Activated naive CD4-positive, alpha-beta T cell treated with Interleukin-2 at 50 U/mL for 16 hours (primary cell): ENCODE data around the gene NEURL1B.

Experiments
- DNase-seq: peaks from one replicate; pipeline ENCODE4 v3.0.0-alpha.2; 2020

NEURL1B gene

DNA sequence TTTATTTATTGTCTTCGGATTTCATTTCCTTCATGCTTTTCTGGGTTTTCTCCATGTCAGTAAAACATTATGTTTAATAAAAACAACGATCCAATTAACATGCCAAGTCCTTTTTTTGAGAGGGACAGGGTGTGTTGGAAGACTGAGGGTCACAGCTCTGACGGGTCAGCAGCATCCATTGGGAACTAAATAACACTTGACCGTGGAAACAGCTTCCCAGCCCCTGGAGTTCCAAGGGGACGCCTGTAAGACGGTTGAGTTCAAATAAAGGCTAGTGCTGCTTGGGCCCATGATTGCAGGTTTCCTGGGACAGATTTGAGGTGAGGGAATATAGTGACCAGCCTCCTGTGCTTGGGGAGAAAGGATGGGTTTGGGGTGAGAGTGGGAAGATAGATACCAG is 30.4 kb upstream of the NEURL1B start:
- DNase-seq, result no peak

DNA sequence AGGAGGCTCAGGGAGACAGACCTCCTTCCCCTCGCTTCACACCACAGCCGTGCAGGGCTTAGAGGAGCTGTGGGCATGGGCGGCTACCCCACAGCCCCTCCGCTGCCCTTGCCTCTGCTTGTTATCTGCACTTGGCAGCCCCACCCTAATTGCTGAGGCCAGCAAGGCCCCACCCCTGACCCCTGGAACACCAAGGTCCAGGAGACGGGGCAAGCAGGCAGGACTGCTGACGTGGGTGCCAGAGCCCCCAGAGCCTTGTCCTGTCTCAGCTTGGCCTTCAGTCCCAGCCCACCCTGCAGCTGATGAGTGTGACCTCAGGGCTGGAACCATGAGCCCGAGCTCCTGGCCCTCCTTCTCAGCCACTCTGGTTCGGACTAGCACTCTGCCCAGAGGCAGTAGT is 29.1 kb upstream of the NEURL1B start:
- no peak for DNase-seq

DNA sequence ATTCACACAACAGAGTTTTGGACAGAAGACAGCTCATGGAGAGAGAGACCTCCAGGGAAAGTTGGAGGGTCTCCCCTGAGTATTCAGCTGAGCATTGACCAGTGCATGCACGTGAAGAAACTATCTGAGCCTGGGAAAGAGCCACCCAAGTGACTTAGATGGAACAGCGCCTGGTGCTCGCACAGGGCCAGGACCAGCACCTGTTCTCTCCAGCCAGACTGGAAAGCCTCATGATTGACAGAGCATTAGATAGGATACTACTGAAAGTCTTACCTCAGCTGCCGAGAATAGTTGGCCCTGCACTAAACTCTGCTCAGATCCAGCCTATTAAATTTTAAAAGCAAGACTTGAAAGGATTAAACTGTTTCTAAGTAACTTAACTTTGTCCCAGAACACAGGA is 28.3 kb upstream of the NEURL1B start:
- DNase-seq, result no peak

DNA sequence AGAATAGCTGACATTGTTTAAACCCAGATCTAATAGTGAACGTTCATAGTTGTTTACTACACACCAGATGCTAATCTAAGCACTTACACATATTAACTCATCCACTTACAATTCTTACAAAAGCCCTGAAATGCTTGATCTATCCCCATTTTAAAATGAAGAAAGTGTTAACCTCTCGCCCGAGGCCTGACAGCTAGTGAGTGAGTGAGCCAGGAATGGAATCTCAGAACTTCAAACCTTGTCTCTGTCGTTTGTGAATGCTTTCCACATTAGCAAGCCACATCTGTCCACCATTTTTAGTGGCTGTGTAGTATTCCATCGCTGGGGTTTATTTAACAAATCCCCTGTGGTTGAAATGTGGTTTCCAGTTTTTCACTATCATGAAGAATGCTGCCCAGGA is 24.9 kb upstream of the NEURL1B start:
- no peak for DNase-seq

DNA sequence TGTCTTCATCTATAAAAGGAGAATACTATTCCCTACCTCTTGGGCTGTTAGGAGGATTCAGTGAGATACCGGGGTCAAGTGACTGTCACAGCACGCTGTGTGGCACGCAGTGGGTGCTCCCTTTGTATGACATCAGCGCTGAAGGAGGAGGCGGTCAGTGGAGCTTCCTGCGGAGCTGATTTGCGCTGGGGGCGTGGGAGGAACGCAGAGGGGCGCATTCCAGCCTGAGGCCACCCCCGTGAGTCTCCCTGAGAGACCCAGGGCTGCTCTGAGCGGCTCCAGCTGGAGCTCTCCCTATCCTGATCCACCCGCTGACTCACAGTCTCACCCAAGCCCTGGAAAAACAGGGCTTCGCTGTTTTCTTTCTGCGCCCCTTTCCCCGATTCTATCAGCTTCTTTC is 24.3 kb upstream of the NEURL1B start:
- DNase-seq, result no peak

DNA sequence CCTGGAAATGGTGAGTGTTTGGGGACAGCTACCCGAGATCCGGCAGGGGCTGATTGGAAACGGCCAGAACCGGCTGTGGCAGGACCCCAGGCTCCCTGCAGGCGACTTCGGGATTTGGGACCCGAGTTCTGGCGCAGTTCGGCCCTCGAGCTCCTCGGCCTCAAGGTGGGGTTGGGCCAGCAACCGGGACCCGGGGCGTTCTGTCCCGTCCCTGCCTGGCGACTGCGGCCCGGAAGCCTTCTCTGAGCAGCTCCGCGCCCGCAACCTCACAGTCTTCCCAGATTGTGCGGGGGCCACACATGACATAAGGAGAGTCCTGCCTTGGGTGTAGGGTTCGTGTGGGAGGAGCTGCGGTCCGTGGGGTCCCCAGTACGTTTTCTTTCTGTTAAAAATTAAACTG is 23.2 kb upstream of the NEURL1B start:
- DNase-seq, result no peak

DNA sequence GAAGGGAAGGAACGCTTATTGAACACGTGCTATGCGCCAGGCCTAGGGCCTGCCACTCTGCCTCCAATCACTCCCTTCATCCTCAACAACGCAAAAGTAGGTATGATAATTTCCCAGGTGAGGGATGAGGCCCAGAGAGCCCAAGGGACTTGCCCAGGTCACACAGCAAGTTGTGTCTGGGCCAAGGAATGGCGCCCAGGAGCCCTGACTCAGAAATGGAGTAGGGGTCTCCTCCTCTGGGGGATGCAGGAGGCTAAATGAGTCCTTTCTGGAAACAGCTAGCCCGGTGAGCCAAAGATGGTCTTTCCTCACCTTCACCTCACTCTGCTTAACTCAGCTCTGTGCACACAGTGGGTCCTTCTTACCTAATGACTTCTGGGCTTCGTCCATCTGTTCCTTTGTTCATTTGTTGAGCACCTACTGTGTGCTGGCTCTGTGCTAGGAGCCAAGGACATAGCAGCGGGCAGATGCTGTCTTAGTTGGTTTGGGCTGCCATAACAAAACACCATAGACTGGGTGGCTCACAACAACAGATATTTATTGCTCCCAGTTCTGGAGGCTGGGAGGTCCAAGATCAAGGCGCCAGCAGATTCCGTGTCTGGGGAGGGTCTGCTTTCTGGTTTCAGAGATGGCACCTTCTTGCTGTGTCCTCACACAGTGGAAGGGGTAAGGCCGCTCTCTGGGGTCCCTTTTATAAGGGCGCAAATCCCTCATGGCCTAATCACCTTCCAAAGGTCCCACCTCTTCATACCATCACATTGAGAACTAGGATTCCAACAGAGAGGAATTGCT is 22.3 kb upstream of the NEURL1B start:
- no peak for DNase-seq

DNA sequence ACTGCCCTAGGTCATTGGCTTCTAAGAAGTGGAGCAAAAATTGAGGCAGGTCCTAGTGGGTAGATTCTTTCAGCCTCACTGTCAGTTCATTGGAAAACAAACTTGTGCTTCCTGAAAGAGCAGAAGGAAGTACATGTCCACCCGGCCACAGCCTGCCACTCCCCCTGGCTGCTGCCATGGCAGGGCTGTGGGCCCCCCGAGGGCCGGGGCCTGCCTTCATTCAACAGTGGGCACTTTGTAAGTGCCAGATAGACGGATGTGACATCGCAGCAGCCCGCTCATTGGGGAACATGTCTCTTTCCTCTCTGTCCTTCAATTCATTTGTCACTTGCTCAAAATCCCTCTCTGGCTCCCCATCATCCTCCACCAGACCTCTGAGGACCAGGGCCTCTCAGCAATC is 20.6 kb upstream of the NEURL1B start:
- no peak for DNase-seq

DNA sequence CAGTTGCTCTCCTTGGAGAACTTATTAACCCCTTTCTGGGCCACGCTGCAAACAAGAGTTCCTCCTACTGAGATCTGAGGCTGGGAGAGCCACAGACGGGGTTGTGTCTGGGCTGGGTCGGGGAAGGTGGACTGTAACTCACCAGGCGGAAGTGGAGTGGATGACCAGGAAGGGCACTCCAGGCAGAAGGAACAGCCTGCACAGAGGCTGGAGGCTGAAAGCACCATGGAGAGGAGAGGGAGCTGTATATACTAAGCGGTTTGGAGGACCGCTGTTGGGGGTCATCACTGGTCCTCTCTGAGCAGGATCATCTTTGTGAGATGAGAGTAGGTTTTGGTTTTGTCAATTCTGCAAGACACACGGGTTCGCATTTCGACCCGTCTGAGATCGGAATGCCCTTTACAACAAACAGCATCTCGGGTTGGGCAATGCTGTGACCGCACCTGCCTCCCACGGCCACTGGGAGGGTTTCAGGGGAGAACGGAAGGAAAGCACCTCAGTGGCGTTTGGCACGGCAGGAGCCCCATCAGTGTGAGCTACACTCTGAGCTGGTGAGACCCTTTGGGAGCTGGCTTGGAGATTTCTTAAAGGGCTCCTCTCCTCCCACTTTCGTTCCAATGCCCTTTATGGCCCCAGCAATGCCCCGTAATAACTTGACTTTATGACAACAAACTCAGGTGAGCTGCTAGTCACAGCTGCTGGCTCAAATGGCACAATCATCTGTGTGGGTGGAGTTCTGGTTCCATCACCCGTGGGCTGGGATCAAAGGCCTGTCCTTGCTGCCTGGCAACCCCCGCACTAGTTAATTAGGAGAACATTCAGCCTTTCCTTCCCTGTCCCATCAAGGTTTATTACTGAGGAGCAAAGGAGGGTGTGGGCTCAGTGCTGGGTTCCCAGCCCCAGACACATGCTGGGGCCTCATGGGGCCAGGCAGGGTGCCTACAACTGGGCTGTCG is 18.7 kb upstream of the NEURL1B start:
- no peak for DNase-seq

DNA sequence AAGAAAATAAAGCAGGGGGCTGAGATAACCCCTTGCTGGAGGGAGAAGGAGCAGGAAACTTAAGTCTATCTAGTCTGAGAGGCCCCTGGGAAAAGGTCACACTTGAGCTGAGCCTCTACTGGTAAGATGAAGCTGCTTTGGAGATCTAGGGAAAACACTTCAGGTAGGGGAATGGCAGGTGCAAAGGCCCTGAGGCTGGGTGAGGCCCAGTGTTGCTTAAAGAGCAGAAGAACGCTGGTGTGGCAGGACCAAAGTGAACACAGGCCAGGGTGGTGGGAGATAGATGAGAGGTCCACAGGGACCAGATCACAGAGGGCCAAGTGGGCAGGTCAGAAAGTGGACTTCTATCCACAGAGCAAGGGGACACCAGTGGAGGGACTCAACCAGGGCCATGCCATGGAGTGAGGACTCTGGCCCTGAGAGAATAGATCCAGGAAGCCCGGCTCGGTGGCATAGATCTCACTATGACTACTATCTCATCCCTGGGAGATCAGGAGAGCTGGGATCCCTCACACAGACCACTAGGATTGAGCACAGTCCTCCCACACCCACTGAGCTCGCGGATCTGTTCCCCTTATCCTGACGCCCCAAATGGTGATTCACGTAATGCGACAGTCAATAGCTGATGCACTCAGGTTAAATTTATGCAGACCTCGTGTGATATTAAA is 17.6 kb upstream of the NEURL1B start:
- no peak for DNase-seq

DNA sequence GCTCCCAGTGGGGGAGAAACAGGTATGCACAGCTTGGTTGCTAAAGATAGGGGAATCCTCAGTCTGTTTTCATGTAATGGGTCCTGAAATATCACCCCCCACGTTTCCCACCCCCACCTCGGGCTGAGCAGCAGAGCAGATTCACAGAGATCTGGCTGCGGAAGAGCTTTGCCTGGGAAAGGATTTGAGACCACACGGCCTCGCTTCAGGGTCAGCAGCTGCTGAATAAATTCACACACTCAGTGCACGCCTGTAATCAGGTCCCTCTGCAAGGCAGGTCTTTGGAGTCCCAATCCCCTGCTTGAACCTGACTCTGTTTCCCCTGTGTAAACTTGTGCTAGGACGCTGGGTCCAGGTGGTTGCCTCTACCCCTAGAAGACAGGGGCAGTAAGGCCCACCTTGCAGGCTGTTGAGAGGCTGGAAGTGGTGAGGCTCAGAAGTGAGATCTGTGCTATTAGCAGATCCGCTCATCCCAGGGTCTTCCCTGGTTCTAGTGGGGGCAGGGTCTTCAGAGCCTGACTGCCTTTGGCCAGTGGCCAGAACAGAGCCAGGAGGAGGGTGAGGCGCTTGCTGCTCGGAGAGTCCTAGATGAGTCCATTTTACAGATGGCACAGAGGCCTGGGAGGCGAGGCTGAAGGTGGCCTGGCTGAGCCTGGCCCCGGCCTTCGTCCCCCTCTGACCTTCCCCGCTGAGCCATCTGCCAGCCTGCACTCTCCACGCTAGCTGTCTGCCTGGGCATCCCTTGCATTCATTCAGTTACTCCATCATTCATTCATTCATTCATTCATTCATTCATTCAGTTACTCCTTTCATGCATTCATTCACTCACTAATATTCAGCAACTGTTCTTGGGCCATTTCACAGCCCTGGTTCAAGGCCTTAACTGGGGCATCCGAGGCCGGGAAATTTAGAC is 16.7 kb upstream of the NEURL1B start:
- no peak for DNase-seq

DNA sequence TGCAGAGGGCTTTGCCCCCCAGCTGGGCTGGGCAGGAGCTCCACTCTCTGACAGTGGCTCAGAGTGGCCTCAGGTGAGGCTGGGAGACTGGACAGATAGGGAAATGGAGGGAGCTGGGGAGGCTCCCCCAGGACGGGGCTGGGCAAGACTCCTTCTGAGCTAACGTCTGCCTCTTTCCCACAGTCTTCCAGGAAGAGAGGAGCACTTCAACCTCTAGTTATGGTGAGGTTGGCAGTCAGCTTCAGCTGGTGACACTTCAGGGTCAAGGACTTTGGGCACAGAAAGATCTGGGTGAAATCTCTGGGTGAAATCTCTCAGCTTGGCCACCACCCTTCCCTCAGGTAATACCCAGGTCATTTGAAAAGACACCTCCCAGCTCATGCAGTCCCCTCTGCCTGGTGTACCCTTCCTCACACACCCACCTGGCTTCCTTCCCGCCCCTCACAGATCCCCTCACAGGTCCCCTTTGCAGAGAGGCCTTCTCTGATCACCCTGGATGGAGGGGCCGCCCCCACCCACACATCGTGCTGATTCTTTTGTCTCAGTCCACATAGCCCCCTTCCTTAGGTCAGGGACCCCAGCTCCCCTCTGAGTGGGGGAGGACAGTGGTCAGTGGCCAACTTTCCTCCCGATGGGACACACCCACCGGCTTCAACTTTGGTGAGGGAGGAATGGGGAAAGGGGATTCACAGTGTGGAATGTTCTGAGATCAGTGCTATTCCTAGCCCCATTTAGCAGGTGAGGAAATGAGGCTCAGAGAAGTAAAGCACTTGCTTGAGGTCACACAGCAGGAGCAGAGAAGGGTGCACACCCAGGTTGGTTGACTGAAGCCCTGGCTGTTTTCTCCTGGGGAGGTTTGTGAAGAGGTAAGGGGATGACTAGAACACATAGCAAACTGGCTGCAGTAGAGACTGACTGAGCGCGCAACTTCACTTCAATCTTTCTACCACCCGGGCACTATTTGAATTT is 15.8 kb upstream of the NEURL1B start:
- no peak for DNase-seq

DNA sequence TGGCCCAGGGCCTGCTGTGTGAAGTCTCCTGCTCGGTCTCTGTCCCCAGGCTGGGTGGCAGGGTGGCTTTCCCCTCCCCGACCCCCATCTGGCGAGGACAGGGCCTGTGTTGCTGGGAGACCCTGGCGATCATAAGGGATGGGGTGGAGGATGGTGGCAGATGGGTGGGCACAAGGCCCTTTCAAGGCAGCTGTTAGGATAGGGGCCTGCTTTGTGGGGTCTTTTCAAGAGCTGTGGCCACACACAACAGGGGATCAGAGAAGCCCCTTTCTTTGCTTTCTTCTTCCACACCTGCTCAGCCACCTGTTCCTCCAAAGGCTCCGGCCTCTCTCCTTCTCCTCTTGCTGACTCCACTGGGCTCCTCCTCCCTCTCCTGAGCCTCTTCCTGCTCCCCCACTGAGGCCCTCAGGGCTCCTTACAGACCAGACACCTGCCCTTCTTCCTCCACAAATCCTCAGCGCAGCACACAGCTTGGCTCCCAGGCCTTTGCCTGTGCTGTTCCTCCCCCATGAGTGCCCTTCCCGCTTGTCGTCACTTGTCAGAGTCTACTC is 15.0 kb upstream of the NEURL1B start:
- no peak for DNase-seq

DNA sequence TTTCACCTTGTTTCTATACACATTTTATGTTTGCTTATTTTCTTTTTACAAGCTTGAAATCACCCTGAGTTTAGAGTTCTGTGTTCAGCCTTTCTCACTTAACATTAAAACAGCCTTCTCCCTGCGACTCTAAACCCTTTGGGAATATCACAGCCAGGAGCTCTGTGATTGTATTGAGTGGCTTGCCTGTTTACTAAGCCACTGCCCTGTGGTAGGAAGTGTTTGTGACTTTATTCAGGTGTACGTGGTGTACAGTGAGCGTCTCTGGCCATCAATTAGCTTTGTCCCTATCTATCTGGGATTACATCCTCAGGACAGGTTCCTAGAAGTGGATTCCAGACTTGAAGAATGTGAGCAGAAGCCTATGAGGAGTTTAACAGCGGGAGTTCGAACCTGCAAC is 11.0 kb upstream of the NEURL1B start:
- DNase-seq, result no peak

DNA sequence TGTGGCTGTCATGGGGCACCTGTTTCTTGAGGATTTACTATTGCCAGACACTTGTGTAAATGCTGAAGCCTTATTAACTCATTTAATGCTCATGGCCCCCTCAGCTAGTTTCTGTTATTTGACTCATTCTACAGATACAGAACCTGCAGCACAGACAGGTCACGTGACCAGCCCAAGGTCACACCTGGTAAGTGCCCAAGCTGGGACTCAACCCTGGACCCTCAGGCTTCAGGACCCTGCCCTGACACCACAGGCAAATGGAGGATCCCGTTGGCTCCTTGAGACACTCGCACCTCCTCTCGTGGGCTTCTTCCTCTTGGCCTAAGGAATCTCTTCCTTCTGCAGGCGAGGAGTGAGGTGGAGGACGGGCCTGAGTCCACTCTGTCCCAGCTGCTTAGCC is 10.6 kb upstream of the NEURL1B start:
- no peak for DNase-seq

DNA sequence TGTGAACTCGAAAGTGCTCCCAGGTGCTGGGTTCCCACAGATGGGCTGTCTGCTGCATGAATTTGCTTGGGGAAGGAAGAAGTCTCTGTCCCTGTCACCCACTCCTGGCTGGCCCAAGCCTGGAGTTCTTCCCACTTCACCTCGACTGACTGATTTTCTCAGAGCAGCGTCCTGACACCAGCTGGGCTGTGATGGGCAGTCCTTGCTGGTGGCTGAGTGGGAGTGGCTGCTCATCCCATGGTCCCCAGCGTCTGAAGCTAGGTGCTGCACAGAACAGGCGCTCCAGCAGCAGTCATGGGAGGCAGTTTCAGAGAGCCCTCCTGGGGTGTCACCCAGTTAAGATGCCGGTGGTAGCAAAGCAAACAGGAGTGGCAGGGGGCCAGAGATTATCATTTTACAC is 10.1 kb upstream of the NEURL1B start:
- no peak for DNase-seq

DNA sequence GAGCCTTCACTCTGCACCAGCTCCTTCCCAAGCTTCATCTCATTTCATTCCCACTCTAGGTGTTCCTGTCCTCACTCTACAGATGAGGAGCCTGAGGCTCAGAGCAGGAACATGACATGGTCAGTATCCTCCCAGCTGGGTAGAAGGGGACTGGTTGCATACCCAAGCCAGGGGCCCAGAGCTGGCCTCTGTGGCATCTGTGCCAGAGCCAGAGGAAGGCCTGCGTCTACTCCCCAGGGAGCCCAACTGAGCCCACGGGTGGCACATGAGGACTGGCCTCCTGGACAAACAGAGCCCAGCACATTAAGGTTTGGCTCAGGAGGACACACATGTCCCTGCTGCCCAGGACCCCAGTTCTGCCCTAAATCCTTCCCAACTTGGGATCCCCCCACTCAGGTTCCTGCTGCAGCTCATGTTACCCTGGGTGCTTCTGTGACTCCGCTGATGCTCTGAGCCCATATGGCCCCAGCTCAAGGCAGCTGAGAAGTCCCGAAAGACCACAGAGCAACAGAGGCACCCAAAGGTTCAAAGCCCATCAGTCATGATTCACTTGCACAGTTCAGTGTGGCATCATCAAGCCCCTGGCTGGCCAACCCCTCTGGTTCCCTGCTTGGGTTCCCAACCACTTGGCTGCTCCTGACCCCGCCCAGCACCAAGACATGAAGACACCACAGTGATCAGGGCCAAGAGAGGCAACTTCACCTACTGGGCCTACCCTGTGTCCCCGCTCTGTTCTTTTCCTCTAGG is 8.5 kb upstream of the NEURL1B start:
- no peak for DNase-seq

DNA sequence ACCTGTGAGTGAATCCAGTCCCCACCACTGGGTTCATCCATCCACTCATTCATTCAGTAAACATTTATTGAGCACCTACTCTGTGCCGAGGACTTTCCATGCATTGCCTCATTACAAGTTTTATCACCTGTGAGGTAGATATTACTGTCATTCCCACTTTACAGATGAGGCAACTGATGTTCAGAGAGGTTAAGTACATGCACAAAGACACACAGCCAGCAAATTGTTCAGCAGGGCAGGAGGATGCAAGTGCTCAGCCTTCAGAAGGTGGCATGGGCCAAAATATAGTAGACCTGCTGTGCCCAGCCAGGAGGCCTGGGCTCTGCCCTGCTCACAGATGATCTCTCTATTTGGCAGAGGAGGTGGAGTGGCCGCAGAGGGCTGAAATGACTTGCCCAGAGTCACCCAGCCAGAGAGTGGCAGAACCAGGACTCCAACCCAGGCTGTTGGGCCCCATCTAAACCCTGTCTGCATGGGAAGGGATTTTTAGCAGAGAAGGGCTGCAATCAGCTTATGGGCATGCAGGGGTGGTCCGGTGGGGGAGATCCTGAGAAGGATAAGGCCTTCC is 7.6 kb upstream of the NEURL1B start:
- DNase-seq, result no peak

DNA sequence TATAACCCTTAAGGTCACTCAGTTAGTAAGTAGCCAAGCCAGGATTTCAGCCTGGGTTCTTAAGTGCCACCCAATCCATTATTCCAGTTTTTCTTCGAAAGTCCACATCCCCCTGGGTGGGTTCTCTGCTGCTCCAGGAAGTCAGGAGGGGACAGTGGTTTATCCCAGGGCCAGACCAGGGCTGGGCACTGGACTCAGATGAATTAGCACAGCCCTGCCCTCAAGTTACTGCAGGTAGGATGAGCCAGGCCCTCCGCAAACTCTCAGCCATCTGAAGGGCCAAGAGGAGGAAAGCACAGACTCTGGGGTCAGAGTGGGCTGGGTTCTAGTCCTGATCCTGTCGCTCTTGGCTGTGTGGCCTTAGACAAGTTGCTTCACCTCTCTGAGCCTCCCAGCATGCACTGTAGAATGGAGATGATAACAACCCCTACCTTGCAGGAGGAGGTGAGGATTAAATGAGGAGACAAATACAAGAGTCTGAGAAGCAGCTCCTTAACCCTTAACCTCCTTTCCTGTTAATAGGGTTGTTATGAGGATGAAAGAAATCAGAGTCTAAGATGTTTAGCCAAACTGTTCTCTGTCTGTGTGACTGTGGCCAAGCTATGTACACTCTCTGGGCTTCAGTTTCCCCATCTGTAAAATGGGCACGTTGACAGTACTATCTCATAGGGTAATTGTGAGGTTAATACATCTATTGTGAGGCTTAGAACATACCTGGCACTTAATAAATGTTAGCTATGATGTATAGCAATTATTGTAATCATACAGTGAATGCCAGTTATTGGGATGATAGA is 6.8 kb upstream of the NEURL1B start:
- no peak for DNase-seq
